Amniotic stem cell (primary cell): Measurements from ENCODE around the gene CXCL9.
"Not testable (repeated sequence)": the region's sequence is repeated elsewhere in the genome, so short reads cannot be mapped to it uniquely, and the experiment has no call there.

Source experiments
- DNase-seq: peaks from one replicate; lab custom pipeline; 2025; lab: John Stamatoyannopoulos, UW

Gene CXCL9

GRCh38 chr4:75954811-75955210 is 52.5 kb downstream of the CXCL9 start:
- not testable (repeated sequence) for DNase-seq

DNA sequence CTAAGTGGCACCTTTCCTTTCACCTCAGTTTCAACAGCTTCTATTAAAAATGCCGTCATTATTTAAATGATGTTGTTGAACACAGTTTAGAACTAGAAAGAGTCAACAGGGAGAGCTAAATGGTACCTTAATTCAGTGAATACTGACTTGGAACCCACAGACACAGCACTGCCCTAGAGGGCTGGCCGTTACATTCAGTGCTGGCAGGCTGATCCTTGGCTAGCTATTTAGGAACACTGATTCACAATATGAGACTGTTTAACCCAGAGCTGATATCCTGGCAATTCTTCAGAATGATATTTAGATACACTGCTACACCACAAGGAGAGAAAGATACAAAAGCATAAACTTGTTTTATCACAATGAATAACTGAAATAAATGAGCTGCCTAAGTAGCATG is 53.8 kb downstream of the CXCL9 start:
- DNase-seq: no peak
